ENCODE results near the gene SLC25A40. TPM values are rescaled to one million over a fixed set of nuclear protein-coding genes. Genes with fewer than 3 reads are reported as not detected.

The SLC25A40 gene
- total RNA-seq, 2 experiments from 2014 or later = 9.4 to 11.1 TPM

DNA sequence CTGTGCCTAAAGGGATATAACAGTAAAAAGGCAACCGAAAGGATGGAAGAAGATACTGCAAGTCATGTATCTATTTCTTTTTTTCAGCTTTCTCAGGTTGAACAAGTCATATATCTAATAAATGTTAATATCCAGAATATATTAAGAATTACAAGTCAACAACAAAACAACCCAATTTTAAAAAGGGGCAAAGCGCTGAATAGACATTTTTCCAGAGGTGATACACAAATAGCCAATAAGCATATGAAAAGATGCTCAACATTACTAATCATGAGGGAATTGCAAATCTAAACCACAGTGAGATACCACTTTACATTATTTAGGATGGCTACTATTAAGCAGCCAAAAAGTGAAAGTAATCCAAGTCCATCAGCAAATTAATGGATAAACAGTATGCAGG, 23.1 kb upstream of the SLC25A40 start:
- H3K4me1 Mint-ChIP-seq (ENCODE audit: low read depth) = peaks cover 6% of the 10 kb centered on the region
- ATAC-seq (ENCODE audit: poor library complexity) (no peak), DNase-seq (no peak)
- no peak overlapping the region for H3K4me3 ChIP-seq (ENCODE audit: low read length)
- no peak overlapping the region for H3K4me3 Mint-ChIP-seq
- no peaks in the 10 kb centered on the region for H3K9me3 ChIP-seq (ENCODE audit: control insufficient read depth in 1 of 2, insufficient read depth in 1 of 2, low read length in 2 of 2)
- ChIA-PET CTCF (no interaction called here), POLR2A (no interaction called here)
- peaks cover 50% of the 10 kb centered on the region for H3K36me3 ChIP-seq (ENCODE audit: insufficient read depth, low read length)
- no peaks in the 10 kb centered on the region for H3K27me3 Mint-ChIP-seq
- peaks cover 80% of the 10 kb centered on the region for H3K36me3 Mint-ChIP-seq (ENCODE audit: low read depth)
- H3K4me1 ChIP-seq (ENCODE audit: insufficient read depth, low read length) = no peaks in the 10 kb centered on the region
- H3K9me3 Mint-ChIP-seq = no peaks in the 10 kb centered on the region
- H3K27ac ChIP-seq (ENCODE audit: low read depth in 1 of 2, low read length in 2 of 2) = no peak overlapping the region
- no peak overlapping the region for H3K27ac Mint-ChIP-seq
- TF ChIP-seq, protein P1, sequence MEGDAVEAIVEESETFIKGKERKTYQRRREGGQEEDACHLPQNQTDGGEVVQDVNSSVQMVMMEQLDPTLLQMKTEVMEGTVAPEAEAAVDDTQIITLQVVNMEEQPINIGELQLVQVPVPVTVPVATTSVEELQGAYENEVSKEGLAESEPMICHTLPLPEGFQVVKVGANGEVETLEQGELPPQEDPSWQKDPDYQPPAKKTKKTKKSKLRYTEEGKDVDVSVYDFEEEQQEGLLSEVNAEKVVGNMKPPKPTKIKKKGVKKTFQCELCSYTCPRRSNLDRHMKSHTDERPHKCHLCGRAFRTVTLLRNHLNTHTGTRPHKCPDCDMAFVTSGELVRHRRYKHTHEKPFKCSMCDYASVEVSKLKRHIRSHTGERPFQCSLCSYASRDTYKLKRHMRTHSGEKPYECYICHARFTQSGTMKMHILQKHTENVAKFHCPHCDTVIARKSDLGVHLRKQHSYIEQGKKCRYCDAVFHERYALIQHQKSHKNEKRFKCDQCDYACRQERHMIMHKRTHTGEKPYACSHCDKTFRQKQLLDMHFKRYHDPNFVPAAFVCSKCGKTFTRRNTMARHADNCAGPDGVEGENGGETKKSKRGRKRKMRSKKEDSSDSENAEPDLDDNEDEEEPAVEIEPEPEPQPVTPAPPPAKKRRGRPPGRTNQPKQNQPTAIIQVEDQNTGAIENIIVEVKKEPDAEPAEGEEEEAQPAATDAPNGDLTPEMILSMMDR (IDR thresholded peaks at IDR 0.05) = no peak
- intact Hi-C loops (cut with DNase I, micrococcal nuclease) = no loop called here
- no peaks in the 10 kb centered on the region for H3K27me3 ChIP-seq (ENCODE audit: control insufficient read depth in 1 of 2, insufficient read depth in 2 of 2, low read length in 2 of 2)

DNA sequence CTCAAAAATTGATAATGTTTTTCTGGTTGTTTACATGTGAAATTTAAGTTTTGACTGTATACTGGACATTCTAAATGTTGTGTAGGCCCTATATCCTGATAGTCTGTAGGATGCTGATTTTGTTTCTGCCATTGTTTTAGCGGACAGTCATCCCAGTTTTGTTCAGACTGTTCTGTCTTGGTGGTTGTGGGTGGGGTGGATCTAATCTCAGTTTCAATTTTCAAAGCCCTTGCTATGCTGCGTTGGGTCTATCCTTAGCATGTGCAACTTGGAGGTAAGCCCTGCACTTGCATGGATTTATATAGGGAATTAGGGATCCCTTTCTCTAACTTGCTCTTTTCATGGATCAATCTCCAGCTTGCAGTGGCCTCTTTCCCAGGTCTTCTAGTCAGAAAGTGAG, 19.2 kb upstream of the SLC25A40 start:
- no peak overlapping the region for H3K27ac Mint-ChIP-seq
- ChIA-PET CTCF (no interaction called here), POLR2A (no interaction called here)
- ATAC-seq (ENCODE audit: poor library complexity) = no peak
- no peak overlapping the region for H3K27ac ChIP-seq (ENCODE audit: low read depth in 1 of 2, low read length in 2 of 2)
- H3K4me3 Mint-ChIP-seq = no peak overlapping the region
- no peak overlapping the region for H3K4me3 ChIP-seq (ENCODE audit: low read length)
- H3K4me1 Mint-ChIP-seq (ENCODE audit: low read depth) = peaks cover 12% of the 10 kb centered on the region
- DNase-seq = no peak
- H3K36me3 ChIP-seq (ENCODE audit: insufficient read depth, low read length) = peaks cover 43% of the 10 kb centered on the region
- peaks cover 88% of the 10 kb centered on the region for H3K36me3 Mint-ChIP-seq (ENCODE audit: low read depth)
- no peaks in the 10 kb centered on the region for H3K9me3 ChIP-seq (ENCODE audit: control insufficient read depth in 1 of 2, insufficient read depth in 1 of 2, low read length in 2 of 2)
- H3K27me3 ChIP-seq (ENCODE audit: control insufficient read depth in 1 of 2, insufficient read depth in 2 of 2, low read length in 2 of 2) = no peaks in the 10 kb centered on the region
- intact Hi-C loops (cut with DNase I, micrococcal nuclease) = no loop called here
- no peaks in the 10 kb centered on the region for H3K9me3 Mint-ChIP-seq
- TF ChIP-seq, protein P1 (IDR thresholded peaks at IDR 0.05) = no peak
- H3K27me3 Mint-ChIP-seq = no peaks in the 10 kb centered on the region
- no peaks in the 10 kb centered on the region for H3K4me1 ChIP-seq (ENCODE audit: insufficient read depth, low read length)

DNA sequence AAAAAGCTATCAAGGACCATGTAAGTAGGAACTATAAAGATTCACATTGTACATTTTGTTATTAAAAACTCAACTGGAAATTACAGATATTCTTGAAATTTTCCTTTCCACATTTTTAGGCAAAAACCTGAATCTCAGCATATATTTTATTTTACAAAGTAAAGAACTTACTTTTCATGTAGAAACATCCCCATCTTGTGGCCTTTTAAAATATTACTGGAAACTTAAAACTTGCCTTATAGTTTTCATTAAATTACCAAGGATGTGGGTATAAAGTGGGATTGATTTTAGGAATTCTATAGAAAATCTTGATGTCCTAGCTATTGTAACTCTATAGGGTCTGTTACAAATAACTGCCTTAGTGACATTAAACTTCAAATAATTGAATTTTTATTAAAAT, 10.7 kb upstream of the SLC25A40 start:
- H3K9me3 ChIP-seq (ENCODE audit: control insufficient read depth in 1 of 2, insufficient read depth in 1 of 2, low read length in 2 of 2) = no peaks in the 10 kb centered on the region
- Mint-ChIP-seq H3K4me1 (ENCODE audit: low read depth) (peaks cover 18% of the 10 kb centered on the region), H3K27ac (no peak overlapping the region), H3K36me3 (ENCODE audit: low read depth) (peaks cover 75% of the 10 kb centered on the region), H3K4me3 (no peak overlapping the region), H3K9me3 (no peaks in the 10 kb centered on the region), H3K27me3 (no peaks in the 10 kb centered on the region)
- no peak overlapping the region for H3K27ac ChIP-seq (ENCODE audit: low read depth in 1 of 2, low read length in 2 of 2)
- ChIA-PET POLR2A (interaction anchor here (1.3 to 1.4 kb wide), 2 partner anchors 11 to 258 kb away, joined by 5 read pairs; partner anchors contain the start of genes DBF4, RUNDC3B and SLC25A40), CTCF (interaction anchor here (0.5 to 1.7 kb wide), 4 partner anchors 89 to 575 kb away, joined by 3 to 16 read pairs (median 3); no protein-coding TSS in a partner anchor)
- DNase-seq = peak in 3 of 14 experiments; percentile 61 to 64 (median 63)
- no peaks in the 10 kb centered on the region for H3K27me3 ChIP-seq (ENCODE audit: control insufficient read depth in 1 of 2, insufficient read depth in 2 of 2, low read length in 2 of 2)
- H3K36me3 ChIP-seq (ENCODE audit: insufficient read depth, low read length) = peaks cover 29% of the 10 kb centered on the region
- no peak overlapping the region for H3K4me3 ChIP-seq (ENCODE audit: low read length)
- intact Hi-C loops (cut with DNase I, micrococcal nuclease) = loop anchor here (1.0 to 5.0 kb wide), 7 partner anchors 89 to 575 kb away; no protein-coding TSS in a partner anchor
- TF ChIP-seq, protein P1 (IDR thresholded peaks at IDR 0.05) = peak; percentile 83
- ATAC-seq (ENCODE audit: poor library complexity) = peak; percentile 34
- H3K4me1 ChIP-seq (ENCODE audit: insufficient read depth, low read length) = no peaks in the 10 kb centered on the region

Measured in CD4-positive, alpha-beta T cell (primary cell).